Omental fat pad (tissue), 4 donors: ENCODE results near the gene PMEPA1. TPM values are rescaled to one million over a fixed set of nuclear protein-coding genes. Genes with fewer than 3 reads are reported as not detected.

ENCODE experiments used
- ATAC-seq: fragments of 150-250 bp; one replicate; pipeline ENCODE4 v1.9.1; 2016; ENCODE audit warnings: mild to moderate bottlenecking, moderate library complexity; ENCODE audit not compliant: low FRiP score
- DNase-seq: peaks from one replicate; pipeline ENCODE4 v3.0.0-alpha.2; 2019; ENCODE audit warnings: low spot score
- total RNA-seq, 4 donors: library from RNA; depleted of rRNA; stranded (reverse); fragments of >200 nt; gene quantifications; one replicate each; pipeline ENCODE4 v1.1.0, GENCODE V29; 2016
- TF ChIP-seq, protein P1 (sequence below), 3 donors: fragments of 450-650 bp; IDR thresholded peaks; one replicate each; pipeline ENCODE4 v1.5.1; 2016 to 2017; ENCODE audit warnings: antibody characterized with exemption in 3 of 3, mild to moderate bottlenecking in 3 of 3, moderate library complexity in 2 of 3

PMEPA1 gene
- total RNA-seq, 4 donors from 2014 or later, result 10.4 to 42.7 (median 18.9) TPM

DNA sequence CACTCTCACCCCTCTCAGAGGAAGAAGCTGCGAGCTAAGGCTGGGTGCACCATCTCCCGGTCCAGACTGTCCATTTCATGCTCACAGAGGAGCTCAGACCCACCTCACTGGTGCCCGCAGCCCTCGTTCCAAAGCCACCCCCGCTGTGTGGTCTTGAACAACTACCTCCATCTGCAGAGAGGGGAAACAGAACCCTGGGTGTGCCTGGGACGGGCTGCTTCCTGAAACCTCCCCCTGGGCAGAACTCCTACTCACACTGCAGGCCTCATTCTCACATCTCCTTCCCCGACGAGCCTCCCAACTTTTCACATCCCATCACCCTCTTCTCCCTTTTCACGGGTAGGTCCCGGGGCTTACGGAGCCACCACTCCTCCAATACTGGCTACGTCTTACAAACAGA, 18.1 kb downstream of the PMEPA1 start:
- TF ChIP-seq, protein P1, sequence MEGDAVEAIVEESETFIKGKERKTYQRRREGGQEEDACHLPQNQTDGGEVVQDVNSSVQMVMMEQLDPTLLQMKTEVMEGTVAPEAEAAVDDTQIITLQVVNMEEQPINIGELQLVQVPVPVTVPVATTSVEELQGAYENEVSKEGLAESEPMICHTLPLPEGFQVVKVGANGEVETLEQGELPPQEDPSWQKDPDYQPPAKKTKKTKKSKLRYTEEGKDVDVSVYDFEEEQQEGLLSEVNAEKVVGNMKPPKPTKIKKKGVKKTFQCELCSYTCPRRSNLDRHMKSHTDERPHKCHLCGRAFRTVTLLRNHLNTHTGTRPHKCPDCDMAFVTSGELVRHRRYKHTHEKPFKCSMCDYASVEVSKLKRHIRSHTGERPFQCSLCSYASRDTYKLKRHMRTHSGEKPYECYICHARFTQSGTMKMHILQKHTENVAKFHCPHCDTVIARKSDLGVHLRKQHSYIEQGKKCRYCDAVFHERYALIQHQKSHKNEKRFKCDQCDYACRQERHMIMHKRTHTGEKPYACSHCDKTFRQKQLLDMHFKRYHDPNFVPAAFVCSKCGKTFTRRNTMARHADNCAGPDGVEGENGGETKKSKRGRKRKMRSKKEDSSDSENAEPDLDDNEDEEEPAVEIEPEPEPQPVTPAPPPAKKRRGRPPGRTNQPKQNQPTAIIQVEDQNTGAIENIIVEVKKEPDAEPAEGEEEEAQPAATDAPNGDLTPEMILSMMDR (IDR thresholded peaks at IDR 0.05), result no peak
- DNase-seq (no peak), ATAC-seq (no peak)

DNA sequence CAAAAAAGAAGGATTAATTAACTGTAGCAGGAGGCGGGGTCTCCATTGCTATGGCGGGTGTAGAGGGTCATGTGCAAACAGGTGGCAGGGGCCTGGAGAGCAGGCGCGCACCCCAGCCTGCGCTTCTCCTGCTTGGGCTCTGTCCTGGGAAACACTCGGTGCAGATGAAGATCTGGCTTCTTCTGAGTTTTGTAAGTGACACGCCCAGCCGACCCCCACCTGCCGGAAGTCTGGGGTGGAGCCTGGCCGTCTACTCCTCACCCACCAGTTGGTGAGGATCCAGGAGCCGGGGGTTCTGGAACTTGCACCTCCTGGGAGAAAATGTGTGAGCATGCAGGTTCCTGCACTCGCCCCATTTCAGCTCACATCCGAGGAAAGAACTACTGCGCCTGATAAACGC, 19.3 kb downstream of the PMEPA1 start:
- TF ChIP-seq, protein P1 (IDR thresholded peaks at IDR 0.05), result no peak
- ATAC-seq, result no peak
- no peak for DNase-seq

DNA sequence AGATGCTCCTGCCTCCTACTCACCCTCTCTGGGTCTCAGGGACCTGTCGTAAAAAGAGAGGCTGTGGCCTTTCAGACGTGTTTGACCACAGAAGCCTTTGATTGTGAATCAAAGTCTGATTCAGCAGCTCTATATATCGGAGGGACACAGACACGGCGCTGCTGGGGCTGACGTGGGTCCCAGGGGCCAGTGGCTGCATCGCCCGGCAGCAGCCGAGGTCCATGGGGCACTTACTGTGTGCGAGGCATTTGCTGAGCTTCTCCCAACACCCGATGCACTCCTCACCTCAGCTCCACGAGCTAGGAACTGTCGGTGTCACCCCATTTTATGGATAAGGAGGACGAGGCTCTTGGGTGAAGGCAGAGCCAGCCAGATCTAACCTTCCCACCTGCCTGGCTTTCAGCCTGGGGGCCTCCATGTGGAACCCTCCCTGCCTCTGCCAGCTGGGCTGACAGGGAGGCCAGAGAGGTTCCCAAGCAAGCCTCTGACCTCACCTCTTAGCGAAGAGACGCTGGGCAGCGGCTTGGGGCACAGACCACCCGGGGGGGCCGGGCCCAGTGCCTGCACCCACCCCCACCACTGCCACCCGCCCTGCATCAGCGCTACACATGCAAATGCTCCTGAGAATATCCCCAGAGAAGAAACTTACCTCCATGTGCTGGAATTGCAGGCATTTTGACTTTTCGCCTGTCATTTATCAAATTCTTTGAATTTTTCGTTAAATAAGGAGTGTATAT, 19.9 kb downstream of the PMEPA1 start:
- ATAC-seq, result no peak
- DNase-seq, result no peak
- TF ChIP-seq, protein P1 (IDR thresholded peaks at IDR 0.05), result no peak

DNA sequence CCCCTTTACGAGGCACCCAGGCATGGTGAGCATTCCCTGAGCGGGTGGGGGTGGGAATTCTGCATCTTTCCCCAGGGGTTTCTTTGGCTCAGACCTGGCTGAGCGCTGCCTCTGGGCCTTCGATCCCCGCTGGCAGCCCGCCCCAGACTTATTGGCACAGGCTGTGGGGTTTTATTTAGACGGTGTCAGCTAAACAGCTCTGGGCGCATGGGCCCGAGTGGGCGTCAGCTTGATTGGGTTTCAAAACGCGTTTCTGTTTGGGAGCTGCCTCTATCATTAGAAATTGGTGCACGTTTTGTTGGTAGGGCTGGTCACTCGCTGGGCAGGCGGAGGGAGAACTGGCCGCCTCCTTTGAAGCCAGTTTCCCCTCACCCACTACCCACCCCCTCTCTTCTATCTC, 21.0 kb downstream of the PMEPA1 start:
- DNase-seq (no peak), ATAC-seq (no peak)
- TF ChIP-seq, protein P1 (IDR thresholded peaks at IDR 0.05), result no peak

DNA sequence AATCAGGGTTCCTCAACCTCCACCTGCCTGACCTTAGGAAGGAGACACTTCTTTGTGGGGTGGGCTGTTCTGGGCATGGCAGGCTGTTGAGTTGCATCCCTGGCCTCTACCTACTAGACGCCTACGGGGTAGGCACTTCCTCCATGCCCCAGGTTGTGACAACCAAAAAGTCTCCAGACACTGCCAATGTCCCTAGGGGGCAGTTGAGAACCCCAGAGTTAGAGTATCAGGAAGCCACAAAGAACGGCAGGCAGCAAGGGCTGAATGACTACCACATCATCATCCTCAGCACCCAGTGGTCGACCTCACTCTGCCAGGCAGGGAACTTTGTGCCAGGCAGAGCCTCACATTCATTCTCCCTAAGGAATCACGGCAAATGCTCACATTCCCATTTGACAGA, 21.5 kb downstream of the PMEPA1 start:
- ATAC-seq (no peak), DNase-seq (no peak)
- TF ChIP-seq, protein P1 (IDR thresholded peaks at IDR 0.05), result no peak

DNA sequence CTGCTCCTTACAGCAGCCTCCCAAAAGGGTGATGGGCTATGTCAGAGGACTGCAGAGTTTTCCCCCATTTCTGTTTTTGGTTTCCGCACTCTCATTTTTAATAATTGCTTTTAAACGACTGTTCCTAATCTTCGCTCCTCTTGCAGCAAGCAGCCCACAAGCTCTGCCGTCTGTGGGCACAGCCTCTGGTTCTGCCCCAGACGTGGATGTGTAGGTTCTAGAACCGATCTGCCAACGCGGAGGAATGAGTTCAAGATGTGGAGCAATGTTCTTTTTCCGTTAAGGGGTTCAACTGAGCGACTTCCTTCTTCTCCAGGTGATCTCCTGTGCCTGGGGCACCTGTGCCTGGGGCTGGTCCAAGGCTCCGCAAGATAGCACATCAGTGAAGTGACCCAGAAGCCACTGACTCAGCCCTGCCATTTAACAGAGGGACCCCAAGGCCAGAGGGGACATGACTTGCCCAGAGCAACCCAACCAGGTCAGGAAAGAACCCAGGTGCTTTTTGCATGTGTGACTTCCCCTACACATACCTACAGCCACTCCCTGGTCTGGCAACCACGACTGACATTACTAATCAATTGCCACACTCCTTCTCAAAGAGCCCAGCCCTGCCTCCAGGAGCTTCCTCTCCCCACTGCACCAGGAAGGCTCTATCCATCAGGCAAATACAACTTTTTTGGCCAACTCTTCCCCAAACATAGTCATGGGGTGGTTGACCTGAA, 22.7 kb downstream of the PMEPA1 start:
- DNase-seq (no peak), ATAC-seq (no peak)
- TF ChIP-seq, protein P1 (IDR thresholded peaks at IDR 0.05), result no peak
